Middle frontal gyrus (tissue), 1 donor: Measurements from ENCODE around the gene CCM2L.

Experiments
- DNase-seq: peaks from one replicate; pipeline ENCODE4 v3.0.0-alpha.2; 2015; ENCODE audit warnings: low spot score; ENCODE audit errors: extremely low spot score

Gene CCM2L

DNA sequence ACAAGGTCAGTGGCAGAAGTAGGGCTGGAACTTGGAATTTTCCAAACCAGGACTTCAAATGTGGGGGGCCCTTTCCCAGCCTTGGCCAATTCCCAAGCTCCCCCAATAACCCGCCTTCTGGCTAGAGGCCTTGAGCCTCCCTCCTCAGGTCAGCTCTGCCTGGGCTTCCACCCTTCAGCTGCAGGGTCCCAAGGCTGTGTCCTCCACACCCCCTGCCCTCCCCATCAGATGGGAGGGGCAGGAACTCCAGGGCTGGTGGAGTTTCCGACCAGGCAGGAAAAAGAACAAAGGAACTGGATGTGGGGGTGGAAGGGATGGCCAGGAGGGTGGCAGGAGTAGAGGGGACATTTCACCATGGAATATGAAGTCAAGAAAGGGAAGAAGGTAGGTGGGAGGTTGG is at the start of gene CCM2L:
Gene CCM2L, plus strand, starts transcription at position 338 of the 400 bp plus-strand sequence. Its CDS starts 17 bp downstream, at position 355.
- no peak for DNase-seq

DNA sequence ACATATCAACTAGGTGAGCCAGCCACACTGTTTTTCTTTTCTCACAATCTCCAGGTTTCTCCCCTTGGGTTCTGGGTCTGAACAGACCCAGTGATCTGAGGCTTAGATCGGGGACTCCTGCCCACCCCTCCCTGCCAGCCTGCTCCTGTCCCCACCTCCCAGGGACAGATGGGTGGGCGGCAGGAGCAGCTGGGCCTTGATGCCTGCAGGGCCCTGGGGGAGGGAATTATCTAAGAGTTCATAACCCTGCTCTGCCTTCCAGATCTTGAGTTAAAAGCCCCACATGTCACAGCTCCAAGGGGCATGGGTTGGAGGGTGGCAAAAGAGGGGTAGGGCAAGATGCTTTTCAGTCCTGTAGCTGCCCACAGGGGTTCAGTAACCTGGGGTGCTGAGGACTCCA is 47.5 kb upstream of the CCM2L start:
- DNase-seq, result no peak

DNA sequence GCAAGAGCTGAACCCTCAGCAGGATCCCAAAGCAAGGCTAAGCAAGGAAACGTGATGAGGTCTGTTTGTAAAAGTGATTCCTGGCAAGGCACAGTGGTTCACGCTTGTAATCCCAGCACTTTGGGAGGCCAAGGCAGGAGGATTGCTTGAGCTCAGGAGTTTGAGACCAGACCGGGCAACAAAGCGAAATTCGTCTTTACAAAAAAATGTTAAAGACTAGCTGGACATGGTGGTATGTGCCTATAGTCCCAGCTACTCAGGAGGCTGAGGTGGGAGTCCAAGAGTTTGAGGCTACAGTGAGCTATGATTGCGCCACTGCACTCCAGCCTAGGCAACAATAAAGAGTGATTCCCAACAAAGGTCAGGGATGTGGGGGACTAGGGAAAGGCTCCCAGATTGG is 46.3 kb upstream of the CCM2L start:
- no peak for DNase-seq

GRCh38 chr20:31966991-31967655 is 43.1 kb upstream of the CCM2L start:
- DNase-seq, result no peak

GRCh38 chr20:31967830-31968249 is 42.4 kb upstream of the CCM2L start, which contains the start of gene XKR7:
Gene XKR7 (plus strand): TSS chr20:31968151. CDS start chr20:31968176, 25 bp downstream.
- no peak for DNase-seq

GRCh38 chr20:31968291-31969126 is 41.7 kb upstream of the CCM2L start:
- no peak for DNase-seq

- DNase-seq, result no peak
Observed at GRCh38 chr20:31969991-31970390, 40.2 kb upstream of the CCM2L start.

- DNase-seq, result no peak
Observed at GRCh38 chr20:31972471-31973021, 37.7 kb upstream of the CCM2L start.

DNA sequence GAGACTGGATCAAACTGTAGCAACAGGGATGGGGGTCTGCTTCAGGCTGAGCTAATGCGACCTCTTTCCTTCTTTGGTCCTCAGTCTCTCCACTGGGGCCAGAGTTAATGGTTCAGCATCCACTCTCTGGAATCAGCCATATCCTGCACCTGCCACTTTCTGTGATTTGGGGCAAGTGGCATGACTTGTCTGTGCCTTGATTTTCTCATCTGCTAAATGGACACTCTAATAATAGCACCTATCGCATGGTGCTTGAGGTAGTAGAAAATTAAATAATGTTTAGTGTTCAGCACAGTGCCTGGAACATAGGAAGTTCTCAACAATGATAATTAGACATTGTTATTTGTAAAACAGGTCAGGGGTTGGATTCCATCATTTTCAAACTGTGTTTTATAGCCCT is 35.9 kb upstream of the CCM2L start:
- no peak for DNase-seq

DNA sequence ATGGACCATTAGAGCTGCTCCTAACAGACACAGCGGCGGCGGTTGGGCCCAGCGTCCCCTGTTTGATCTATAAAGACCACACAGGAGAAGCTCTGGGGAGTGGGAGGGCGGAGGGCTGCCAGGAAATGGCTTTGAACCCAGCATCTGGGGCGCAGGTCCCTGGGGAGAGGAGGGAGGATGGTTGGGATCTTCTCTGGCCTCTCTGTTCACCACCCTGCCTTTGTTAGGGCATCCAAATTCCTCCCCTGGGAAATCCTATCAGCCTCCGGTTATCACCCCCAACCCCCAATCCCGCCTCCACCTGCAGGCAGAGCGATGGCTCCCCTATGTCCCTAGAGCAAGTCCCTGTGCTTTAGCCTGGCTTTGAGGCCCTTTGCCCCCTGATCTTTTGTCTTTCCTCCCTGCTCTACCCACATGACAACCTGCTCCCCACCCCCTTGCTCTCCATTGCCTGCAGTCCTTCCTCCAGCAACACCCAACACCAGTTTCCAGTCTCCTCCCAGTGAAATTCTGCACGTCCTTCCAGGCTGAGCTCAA is 35.2 kb upstream of the CCM2L start:
- no peak for DNase-seq

- DNase-seq, result no peak
Observed at GRCh38 chr20:31975874-31976273, 34.4 kb upstream of the CCM2L start.

- DNase-seq, result no peak
Observed at GRCh38 chr20:31977080-31977479, 33.2 kb upstream of the CCM2L start.

- no peak for DNase-seq
Observed at GRCh38 chr20:31979713-31980426, 30.4 kb upstream of the CCM2L start.

- no peak for DNase-seq
Observed at GRCh38 chr20:31981784-31982183, 28.5 kb upstream of the CCM2L start.

DNA sequence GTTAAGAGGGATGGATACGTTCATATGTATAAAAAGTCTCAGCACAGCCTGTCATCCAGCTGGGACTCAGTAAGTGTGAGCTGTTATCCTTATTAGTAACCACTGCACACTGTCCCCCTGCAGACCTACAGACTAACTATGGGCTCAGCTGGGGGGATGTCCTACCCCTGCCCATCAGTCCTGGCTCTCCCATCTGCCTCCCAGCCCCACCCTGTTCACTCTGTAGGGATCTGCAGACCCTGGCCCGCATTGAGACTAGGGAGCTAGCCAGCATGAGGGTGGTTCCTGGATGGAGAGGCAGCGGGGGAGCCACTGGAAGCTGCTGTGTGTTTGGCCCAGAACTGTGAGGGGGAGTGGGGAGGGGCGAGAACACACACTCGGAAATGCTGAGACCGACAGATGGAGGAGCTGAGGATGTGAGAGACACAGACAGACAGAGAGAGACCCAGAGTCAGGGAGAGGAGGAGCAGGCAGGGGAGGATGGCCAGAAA is 25.2 kb upstream of the CCM2L start:
- DNase-seq, result peak; percentile 14

GRCh38 chr20:31987744-31988143 is 22.5 kb upstream of the CCM2L start:
- DNase-seq, result no peak

GRCh38 chr20:31988430-31989015 is 21.7 kb upstream of the CCM2L start:
- DNase-seq, result no peak

- DNase-seq, result peak; percentile 8
Observed at GRCh38 chr20:31989030-31989645, 21.1 kb upstream of the CCM2L start.

DNA sequence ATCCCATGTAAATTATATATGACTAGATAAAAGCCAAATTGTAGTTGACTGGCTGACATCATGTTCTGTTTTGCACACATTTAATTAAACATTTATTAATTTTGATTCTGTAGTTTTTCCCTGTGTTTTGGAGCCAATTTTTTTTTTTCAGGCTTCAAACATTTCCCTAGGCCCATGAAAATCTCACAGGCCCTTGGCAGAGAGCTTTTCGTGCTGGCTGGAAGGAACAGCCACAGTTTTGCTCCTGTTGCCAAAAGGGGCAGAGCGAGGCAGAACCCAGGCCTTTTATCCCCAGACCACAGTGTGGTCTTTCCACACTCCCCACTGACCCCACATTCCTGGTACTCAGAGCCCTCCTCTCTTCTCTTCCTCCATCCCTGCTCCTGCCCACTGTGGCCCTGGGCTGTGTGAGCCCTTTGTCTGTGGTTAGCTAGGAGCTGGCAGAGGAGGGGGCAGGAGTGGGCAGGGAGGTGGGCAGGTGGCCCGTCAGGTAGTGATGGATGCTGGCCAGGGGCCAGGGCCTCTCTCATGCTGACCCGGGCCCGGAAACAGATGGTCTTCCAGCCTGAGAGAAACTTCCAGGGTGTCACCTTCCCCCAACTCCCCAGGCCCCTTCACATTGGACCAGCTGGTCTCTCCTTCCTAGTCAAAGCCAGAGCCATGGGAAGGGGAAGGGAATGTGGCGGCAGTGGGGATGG is 19.4 kb upstream of the CCM2L start:
- DNase-seq, result no peak

DNA sequence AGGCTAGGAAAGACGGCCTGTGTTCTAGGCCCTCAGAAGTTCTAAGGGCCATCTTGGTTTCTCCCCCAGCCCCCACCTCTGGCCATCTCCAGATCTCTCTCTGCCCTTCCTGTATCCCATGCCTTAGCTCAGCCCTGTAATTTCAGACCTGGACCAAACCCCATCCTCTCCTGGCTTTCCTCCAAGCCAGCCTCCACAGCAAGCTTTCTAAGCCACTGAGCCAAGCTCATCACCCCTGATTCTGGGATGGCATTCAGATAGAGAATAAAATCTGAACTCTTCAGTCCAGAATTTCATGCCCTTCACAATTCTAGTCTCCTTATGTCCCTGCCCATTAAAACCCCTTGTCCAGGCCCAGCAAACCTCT is 18.9 kb upstream of the CCM2L start:
- DNase-seq, result no peak
